MM.1S (cell line): ENCODE results near the gene RGS7.
"Not testable (repeated sequence)": the region's sequence is repeated elsewhere in the genome, so short reads cannot be mapped to it uniquely, and the experiment has no call there.

Source experiments
- DNase-seq: peaks from one replicate; pipeline ENCODE4 v3.0.0-alpha.2; 2015
- H2AFZ ChIP-seq: fragments of 300-600 bp; sonication (generic); 2 replicates; pipeline ENCODE4 v1.6.0; 2016; ENCODE audit warnings: antibody characterized with exemption, low read length
- H3F3A ChIP-seq: fragments of 300-600 bp; sonication (generic); 2 replicates; pipeline ENCODE4 v1.6.1; 2016; ENCODE audit warnings: mild to moderate bottlenecking, antibody characterized with exemption, low read length, moderate library complexity, mixed read lengths; ENCODE audit not compliant: insufficient read depth
- H3K27ac ChIP-seq: fragments of 300-600 bp; sonication (generic); 2 replicates; pipeline ENCODE4 v1.5.1; 2016; ENCODE audit warnings: mild to moderate bottlenecking, low read length
- H3K27me3 ChIP-seq: fragments of 300-600 bp; sonication (generic); replicated peaks from 2 replicates; pipeline ENCODE4 v1.6.0; 2016; ENCODE audit warnings: low read length; ENCODE audit not compliant: insufficient read depth
- H3K36me3 ChIP-seq: fragments of 300-600 bp; sonication (generic); replicated peaks from 2 replicates; pipeline ENCODE4 v1.6.1; 2016; ENCODE audit warnings: mild to moderate bottlenecking, low read length, mixed read lengths; ENCODE audit not compliant: insufficient read depth
- H3K4me1 ChIP-seq: fragments of 300-600 bp; sonication (generic); 2 replicates; pipeline ENCODE4 v1.6.1; 2016; ENCODE audit warnings: low read length, mixed read lengths
- H3K4me2 ChIP-seq: fragments of 300-600 bp; sonication (generic); 2 replicates; pipeline ENCODE4 v1.6.0; 2016; ENCODE audit warnings: low read depth, low read length
- H3K4me3 ChIP-seq: fragments of 300-600 bp; sonication (generic); 2 replicates; pipeline ENCODE4 v1.5.1; 2016; ENCODE audit warnings: low read length, mixed read lengths
- H3K79me2 ChIP-seq: fragments of 300-600 bp; sonication (generic); 2 replicates; pipeline ENCODE4 v1.6.1; 2016; ENCODE audit warnings: mixed run types, low read length, mixed read lengths
- H3K9ac ChIP-seq: fragments of 300-600 bp; sonication (generic); 2 replicates; pipeline ENCODE4 v1.6.1; 2016; ENCODE audit warnings: low read length, mixed read lengths
- H3K9me2 ChIP-seq: fragments of 300-600 bp; sonication (generic); replicated peaks from 2 replicates; pipeline ENCODE4 v1.6.1; 2016; ENCODE audit warnings: mild to moderate bottlenecking, low read length, mixed read lengths; ENCODE audit not compliant: insufficient read depth
- H3K9me3 ChIP-seq: fragments of 300-600 bp; sonication (generic); replicated peaks from 2 replicates; pipeline ENCODE4 v1.6.1; 2016; ENCODE audit warnings: mild to moderate bottlenecking, low read length, mixed read lengths; ENCODE audit not compliant: insufficient read depth
- H4K20me1 ChIP-seq: fragments of 300-600 bp; sonication (generic); 2 replicates; pipeline ENCODE4 v1.6.1; 2016; ENCODE audit warnings: mild to moderate bottlenecking, low read length, moderate library complexity, mixed read lengths; ENCODE audit not compliant: insufficient read depth
- CTCF ChIP-seq: fragments of 300-600 bp; sonication (generic); IDR thresholded peaks from 2 replicates; pipeline ENCODE4 v1.5.1; 2016; ENCODE audit warnings: antibody characterized with exemption, low read length, mixed read lengths
- EZH2 ChIP-seq: fragments of 300-600 bp; sonication (generic); optimal IDR thresholded peaks from 2 replicates; pipeline ENCODE3; 2017; ENCODE audit warnings: low read depth, mild to moderate bottlenecking, antibody characterized with exemption, low read length, mixed read lengths
- EZH2phosphoT487 ChIP-seq: fragments of 300-600 bp; sonication (generic); IDR thresholded peaks from 2 replicates; pipeline ENCODE4 v1.6.1; 2018; ENCODE audit warnings: antibody characterized with exemption, low read length

RGS7 gene

GRCh38 chr1:240737298-240737697 is 619.7 kb downstream of the RGS7 start:
- Histone ChIP-seq H3K9me2 (no peaks in the 10 kb centered on the region), H2AFZ (no peak overlapping the region), H3K4me3 (no peak overlapping the region), H3K9ac (no peak overlapping the region), H3K4me2 (no peak overlapping the region), H3K4me1 (no peaks in the 10 kb centered on the region), H3K79me2 (no peaks in the 10 kb centered on the region), H3K27me3 (no peaks in the 10 kb centered on the region), H3K27ac (no peak overlapping the region), H3K36me3 (no peaks in the 10 kb centered on the region), H3K9me3 (no peaks in the 10 kb centered on the region), H3F3A (no peaks in the 10 kb centered on the region), H4K20me1 (no peaks in the 10 kb centered on the region)
- TF ChIP-seq EZH2phosphoT487 (no peak), CTCF (no peak), EZH2 (no peak)
- DNase-seq: no peak

- H3K4me1 ChIP-seq, H3F3A ChIP-seq, H3K27ac ChIP-seq, H3K36me3 ChIP-seq, H2AFZ ChIP-seq, H3K9ac ChIP-seq, H3K4me2 ChIP-seq, DNase-seq, H4K20me1 ChIP-seq, H3K79me2 ChIP-seq, H3K4me3 ChIP-seq, H3K9me2 ChIP-seq, H3K27me3 ChIP-seq, H3K9me3 ChIP-seq: not testable (repeated sequence)
Measured at GRCh38 chr1:240734705-240735104, 622.3 kb downstream of the RGS7 start.

DNA sequence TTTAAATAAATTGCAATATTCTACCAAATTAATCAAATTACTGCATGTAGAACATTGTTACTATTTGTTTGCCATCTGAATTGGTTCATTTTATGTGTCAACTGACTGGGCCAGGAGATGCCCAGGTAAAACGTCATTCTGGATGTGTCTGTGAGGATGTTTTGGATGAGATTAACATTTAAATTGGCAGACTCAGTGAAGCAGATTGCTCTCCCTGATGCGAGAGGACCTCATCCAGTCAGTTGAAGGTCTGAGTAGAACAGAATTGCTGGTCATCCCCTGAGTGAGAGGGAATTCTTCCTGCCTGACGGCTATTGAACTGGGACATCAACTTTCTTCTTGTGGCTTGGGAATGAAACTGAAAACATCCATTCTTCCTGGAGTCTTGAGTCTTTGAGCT is 623.0 kb downstream of the RGS7 start:
- no peaks in the 10 kb centered on the region for H3K4me1 ChIP-seq
- no peaks in the 10 kb centered on the region for H3K27me3 ChIP-seq
- no peaks in the 10 kb centered on the region for H3K9me2 ChIP-seq
- H3K4me2 ChIP-seq: no peak overlapping the region
- no peak overlapping the region for H2AFZ ChIP-seq
- TF ChIP-seq CTCF (no peak), EZH2phosphoT487 (no peak), EZH2 (no peak)
- no peaks in the 10 kb centered on the region for H3K36me3 ChIP-seq
- no peaks in the 10 kb centered on the region for H3K79me2 ChIP-seq
- no peak overlapping the region for H3K9ac ChIP-seq
- H3K27ac ChIP-seq: no peak overlapping the region
- no peaks in the 10 kb centered on the region for H3F3A ChIP-seq
- no peak overlapping the region for H3K4me3 ChIP-seq
- H4K20me1 ChIP-seq: no peaks in the 10 kb centered on the region
- H3K9me3 ChIP-seq: no peaks in the 10 kb centered on the region
- no peak for DNase-seq

GRCh38 chr1:240732390-240732789 is 624.6 kb downstream of the RGS7 start:
- Histone ChIP-seq H3K27me3 (no peaks in the 10 kb centered on the region), H3K4me3 (no peak overlapping the region), H3K4me2 (no peak overlapping the region), H3K9me3 (no peaks in the 10 kb centered on the region), H3K79me2 (no peaks in the 10 kb centered on the region), H2AFZ (no peak overlapping the region), H3K9ac (no peak overlapping the region), H3F3A (no peaks in the 10 kb centered on the region), H4K20me1 (no peaks in the 10 kb centered on the region), H3K4me1 (no peaks in the 10 kb centered on the region), H3K9me2 (no peaks in the 10 kb centered on the region), H3K36me3 (no peaks in the 10 kb centered on the region), H3K27ac (no peak overlapping the region)
- TF ChIP-seq CTCF (peak; percentile 74), EZH2phosphoT487 (no peak)
- DNase-seq: peak; percentile 77
